HL-60 (cell line): ENCODE measurements around the gene RALGPS2.

ENCODE experiments used
- DNase-seq, 2 experiments: peaks; one replicate each; pipeline ENCODE4 v3.0.0-alpha.2; 2010 to 2020; ENCODE audit warnings: low read depth in 1 of 2, low spot score in 1 of 2
- H3K27ac ChIP-seq: fragments of 250-450 bp; sonication (Bioruptor Pico); replicated peaks from 2 replicates; pipeline ENCODE4 v1.5.1; 2020; ENCODE audit warnings: mild to moderate bottlenecking, moderate library complexity
- H3K27me3 ChIP-seq: fragments of 250-450 bp; sonication (Bioruptor Pico); 2 replicates; pipeline ENCODE4 v1.5.1; 2021; ENCODE audit warnings: mild to moderate bottlenecking, moderate library complexity; ENCODE audit not compliant: insufficient read depth, poor library complexity, severe bottlenecking
- H3K4me3 ChIP-seq: replicated peaks from 2 replicates; pipeline ENCODE4 v1.5.1; 2011; ENCODE audit warnings: mild to moderate bottlenecking, control low read depth, low read length; ENCODE audit not compliant: insufficient read depth
- GABPA ChIP-seq: IDR thresholded peaks from 2 replicates; pipeline ENCODE4 v1.6.1; 2012; ENCODE audit warnings: low read depth
- POLR2AphosphoS5 ChIP-seq: IDR thresholded peaks from 2 replicates; pipeline ENCODE4 v1.6.1; 2012; ENCODE audit warnings: low read depth
- SPI1 ChIP-seq: IDR thresholded peaks from 2 replicates; pipeline ENCODE4 v1.6.1; 2012; ENCODE audit warnings: low read depth, mild to moderate bottlenecking, borderline replicate concordance
- TF ChIP-seq, protein P1 (sequence below): IDR thresholded peaks from 2 replicates; pipeline ENCODE4 v1.6.1; 2012; ENCODE audit warnings: low read depth; ENCODE audit not compliant: insufficient replicate concordance
- TF ChIP-seq, protein P2 (sequence below): IDR thresholded peaks from one replicate; pipeline ENCODE4 v1.5.1; 2011; ENCODE audit warnings: low read length, control low read depth, inconsistent platforms; ENCODE audit not compliant: insufficient read depth

The RALGPS2 gene

DNA sequence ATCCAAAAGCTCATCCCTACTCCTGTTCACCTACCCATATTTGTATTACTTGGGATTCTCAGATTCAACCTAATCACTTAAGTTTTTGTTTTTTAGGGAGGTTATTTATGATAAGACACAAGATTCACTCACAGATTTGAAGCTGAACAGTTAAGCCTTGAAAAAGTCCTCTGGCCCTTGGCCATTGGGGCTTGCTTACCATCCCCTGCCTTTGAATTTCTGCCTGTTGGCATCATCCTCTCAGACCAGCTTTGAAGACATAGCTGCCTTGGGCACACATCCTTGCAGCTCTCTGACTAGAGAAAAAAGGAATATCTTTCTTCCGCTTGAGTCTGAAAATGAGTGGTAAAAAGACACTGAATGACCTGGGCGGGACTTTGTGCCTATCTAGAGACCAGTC lies 41.8 kb upstream of the RALGPS2 start:
- Histone ChIP-seq H3K4me3 (no peak overlapping the region), H3K27ac (no peak overlapping the region), H3K27me3 (no peaks in the 10 kb centered on the region)
- TF ChIP-seq SPI1 (no peak), GABPA (no peak), POLR2AphosphoS5 (no peak)
- TF ChIP-seq, protein P1, sequence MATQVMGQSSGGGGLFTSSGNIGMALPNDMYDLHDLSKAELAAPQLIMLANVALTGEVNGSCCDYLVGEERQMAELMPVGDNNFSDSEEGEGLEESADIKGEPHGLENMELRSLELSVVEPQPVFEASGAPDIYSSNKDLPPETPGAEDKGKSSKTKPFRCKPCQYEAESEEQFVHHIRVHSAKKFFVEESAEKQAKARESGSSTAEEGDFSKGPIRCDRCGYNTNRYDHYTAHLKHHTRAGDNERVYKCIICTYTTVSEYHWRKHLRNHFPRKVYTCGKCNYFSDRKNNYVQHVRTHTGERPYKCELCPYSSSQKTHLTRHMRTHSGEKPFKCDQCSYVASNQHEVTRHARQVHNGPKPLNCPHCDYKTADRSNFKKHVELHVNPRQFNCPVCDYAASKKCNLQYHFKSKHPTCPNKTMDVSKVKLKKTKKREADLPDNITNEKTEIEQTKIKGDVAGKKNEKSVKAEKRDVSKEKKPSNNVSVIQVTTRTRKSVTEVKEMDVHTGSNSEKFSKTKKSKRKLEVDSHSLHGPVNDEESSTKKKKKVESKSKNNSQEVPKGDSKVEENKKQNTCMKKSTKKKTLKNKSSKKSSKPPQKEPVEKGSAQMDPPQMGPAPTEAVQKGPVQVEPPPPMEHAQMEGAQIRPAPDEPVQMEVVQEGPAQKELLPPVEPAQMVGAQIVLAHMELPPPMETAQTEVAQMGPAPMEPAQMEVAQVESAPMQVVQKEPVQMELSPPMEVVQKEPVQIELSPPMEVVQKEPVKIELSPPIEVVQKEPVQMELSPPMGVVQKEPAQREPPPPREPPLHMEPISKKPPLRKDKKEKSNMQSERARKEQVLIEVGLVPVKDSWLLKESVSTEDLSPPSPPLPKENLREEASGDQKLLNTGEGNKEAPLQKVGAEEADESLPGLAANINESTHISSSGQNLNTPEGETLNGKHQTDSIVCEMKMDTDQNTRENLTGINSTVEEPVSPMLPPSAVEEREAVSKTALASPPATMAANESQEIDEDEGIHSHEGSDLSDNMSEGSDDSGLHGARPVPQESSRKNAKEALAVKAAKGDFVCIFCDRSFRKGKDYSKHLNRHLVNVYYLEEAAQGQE, result no peak
- TF ChIP-seq, protein P2, sequence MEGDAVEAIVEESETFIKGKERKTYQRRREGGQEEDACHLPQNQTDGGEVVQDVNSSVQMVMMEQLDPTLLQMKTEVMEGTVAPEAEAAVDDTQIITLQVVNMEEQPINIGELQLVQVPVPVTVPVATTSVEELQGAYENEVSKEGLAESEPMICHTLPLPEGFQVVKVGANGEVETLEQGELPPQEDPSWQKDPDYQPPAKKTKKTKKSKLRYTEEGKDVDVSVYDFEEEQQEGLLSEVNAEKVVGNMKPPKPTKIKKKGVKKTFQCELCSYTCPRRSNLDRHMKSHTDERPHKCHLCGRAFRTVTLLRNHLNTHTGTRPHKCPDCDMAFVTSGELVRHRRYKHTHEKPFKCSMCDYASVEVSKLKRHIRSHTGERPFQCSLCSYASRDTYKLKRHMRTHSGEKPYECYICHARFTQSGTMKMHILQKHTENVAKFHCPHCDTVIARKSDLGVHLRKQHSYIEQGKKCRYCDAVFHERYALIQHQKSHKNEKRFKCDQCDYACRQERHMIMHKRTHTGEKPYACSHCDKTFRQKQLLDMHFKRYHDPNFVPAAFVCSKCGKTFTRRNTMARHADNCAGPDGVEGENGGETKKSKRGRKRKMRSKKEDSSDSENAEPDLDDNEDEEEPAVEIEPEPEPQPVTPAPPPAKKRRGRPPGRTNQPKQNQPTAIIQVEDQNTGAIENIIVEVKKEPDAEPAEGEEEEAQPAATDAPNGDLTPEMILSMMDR, result no peak
- DNase-seq, result no peak

DNA sequence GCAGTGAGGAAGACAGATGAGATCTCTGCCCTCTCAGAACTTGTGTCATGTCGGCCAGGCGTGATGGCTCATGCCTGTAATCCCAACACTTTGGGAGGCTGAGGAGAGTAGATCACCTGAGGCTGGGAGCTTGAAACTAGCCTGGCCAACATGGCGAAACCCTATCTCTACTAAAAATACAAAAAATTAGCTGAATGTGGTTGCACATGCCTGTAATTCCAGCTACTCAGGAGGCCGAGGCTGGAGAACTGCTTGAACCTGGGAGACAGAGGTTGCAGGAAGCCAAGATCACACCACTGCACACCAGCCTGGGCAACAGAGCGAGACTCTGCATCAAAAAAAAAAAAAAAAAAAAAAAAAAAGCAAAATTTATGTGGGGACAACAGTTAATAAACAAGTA lies 40.9 kb upstream of the RALGPS2 start:
- H3K27me3 ChIP-seq, result no peaks in the 10 kb centered on the region
- no peak for DNase-seq
- H3K4me3 ChIP-seq, result no peak overlapping the region
- no peak overlapping the region for H3K27ac ChIP-seq
- TF ChIP-seq SPI1 (no peak), POLR2AphosphoS5 (no peak), GABPA (no peak)
- TF ChIP-seq, protein P2, result no peak
- TF ChIP-seq, protein P1, result no peak

DNA sequence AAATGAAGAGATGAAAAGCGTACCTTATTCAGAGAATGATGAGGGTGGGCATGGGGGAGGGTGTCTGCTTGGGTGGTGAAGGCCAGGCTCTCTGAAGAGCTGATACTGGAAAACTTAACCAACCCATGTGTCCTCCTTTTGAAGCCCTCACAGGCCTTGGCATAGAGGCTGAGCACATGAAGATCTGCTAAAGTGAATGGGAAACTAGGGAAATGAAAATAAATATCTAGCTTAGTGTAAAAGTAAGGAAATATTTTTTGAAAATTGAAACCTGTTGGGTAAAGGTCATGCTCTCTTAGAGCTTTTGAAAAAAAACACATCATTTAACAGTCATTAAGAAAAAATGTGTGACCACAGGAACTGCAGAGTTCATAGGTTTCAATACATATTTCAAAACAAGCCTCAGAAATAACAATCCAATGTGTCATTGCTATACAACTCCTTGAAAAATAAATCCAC lies 40.5 kb upstream of the RALGPS2 start:
- TF ChIP-seq POLR2AphosphoS5 (no peak), GABPA (no peak), SPI1 (no peak)
- TF ChIP-seq, protein P2, result no peak
- TF ChIP-seq, protein P1, result no peak
- no peak overlapping the region for H3K27ac ChIP-seq
- DNase-seq, result no peak
- H3K4me3 ChIP-seq, result no peak overlapping the region
- no peaks in the 10 kb centered on the region for H3K27me3 ChIP-seq
